GM15510 (cell line): ENCODE measurements around the gene AP5Z1.

Experiments
- POLR2A ChIP-seq: IDR thresholded peaks from 3 replicates; pipeline ENCODE4 v1.6.1; 2011; ENCODE audit warnings: borderline replicate concordance; ENCODE audit not compliant: insufficient read length; ENCODE audit errors: extremely low read depth

AP5Z1 gene

DNA sequence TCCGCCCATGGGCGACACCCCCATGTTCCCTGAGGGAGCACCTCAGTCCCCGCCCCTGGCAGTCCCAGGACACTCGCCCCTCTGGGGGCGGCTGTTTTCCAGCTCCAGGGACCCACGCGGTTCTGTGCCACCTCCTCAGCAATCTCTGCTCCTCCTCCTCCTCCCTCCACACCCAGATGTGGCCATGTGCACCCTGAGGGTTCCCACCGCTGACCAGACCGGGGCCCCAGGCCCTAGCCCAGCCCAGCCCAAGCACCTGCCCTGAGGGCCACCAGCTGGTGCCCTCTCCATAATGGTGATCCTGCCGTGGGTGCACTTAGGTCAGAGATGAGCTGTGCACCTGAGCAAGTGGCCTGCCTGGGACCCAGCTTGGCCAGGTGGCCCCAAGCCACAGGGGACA is 25.1 kb downstream of the AP5Z1 start:
- no peak for TF ChIP-seq POLR2A

DNA sequence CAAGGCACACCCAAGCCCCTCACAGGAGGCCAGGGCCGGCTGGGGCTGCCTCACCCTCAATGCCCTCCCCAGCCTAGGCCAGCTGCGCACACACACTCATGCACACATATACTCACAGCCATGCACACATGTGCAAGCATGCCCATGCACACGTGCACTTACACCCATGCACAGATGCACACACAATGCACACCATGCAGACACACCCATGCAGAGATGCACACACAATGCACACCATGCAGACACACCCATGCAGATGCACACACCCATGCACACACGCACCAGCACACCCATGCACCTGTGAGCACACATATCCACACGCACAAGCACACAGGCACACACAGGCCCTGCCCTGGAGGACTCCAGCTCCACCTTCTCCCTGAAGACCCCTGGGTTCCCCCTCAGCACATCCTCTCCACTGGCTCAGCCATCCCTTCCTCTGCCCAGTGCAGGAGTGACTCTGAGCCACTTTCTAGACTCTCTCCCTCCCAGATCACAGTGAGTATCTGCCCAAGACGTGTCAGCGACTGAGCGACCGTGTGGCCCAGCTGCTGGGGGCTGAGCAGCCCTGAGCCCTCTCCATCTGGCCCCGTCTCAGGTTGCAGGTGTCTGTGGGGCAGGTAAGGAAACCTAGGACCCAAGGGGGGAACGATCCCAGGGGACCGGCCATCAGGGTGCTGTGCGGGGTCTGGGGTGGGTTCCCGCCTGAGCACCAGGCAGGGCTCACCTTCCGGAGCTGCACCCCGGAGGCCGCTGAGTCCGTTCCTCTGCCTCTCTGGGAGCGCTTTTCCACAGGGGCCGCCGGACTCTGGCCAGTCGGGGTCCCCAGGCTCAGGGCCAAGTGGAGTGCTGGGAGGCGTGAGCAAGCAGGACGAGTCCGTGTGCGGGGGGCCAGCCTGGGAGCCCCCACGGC is 25.8 kb downstream of the AP5Z1 start:
- no peak for TF ChIP-seq POLR2A

DNA sequence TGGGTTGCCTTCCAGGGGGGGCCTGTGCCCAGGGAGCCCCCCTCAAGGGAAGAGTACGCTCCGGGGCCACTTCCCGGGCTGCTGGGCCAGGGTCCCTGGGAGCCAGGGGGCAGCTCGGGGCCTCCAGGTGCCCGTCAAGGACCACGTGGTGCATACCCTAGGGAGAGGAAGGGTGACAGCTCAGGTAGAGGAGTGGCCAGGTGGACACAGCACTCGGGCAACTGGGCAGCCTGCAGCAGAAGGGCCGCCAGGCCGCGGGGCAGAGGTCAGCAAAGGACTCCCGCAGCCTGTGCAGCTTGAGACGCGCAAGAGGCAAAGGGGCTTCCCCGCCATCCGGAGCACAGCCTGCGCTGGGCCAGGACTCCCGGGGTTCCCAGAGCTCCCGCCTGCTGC is 26.4 kb downstream of the AP5Z1 start:
- no peak for TF ChIP-seq POLR2A

DNA sequence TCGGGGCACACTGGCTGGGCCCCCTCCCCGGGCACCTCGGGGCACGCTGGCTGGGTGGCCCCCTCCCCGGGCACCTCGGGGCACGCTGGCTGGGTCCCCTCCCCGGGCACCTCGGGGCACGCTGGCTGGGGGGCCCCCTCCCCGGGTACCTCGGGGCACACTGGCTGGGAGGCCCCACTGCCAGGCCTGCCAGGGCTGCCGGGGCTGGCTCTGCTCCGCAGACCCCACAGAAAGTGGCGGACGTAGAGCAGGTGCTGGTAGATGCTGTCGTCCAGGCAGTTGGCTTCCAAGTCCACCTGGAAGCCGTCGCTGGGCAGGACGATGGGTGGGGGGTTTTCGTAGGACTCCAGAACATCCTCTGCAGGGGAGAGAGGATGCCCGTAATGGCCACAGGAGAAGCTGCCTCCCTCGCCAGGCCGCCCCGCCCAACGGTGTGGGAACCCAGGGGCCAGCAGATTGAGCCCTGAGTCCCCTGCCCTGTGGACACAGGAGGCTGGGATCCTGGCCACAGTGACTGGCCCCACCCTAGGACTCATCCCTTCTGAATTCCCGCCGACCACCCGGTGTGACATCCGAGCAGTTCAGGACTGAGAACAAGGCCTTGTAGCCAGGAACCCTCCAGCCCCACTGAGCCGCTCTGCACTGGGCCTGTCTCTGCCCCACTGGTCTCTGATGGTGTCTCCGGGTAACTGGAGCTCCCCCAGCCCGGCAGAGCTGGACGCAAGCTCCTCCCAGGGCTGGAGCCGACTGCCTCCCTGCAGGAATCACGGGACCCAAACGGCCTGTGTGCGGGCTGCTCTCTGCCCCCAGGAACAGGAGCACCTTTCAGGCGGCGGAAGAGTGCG is 28.2 kb downstream of the AP5Z1 start:
- TF ChIP-seq POLR2A = no peak

DNA sequence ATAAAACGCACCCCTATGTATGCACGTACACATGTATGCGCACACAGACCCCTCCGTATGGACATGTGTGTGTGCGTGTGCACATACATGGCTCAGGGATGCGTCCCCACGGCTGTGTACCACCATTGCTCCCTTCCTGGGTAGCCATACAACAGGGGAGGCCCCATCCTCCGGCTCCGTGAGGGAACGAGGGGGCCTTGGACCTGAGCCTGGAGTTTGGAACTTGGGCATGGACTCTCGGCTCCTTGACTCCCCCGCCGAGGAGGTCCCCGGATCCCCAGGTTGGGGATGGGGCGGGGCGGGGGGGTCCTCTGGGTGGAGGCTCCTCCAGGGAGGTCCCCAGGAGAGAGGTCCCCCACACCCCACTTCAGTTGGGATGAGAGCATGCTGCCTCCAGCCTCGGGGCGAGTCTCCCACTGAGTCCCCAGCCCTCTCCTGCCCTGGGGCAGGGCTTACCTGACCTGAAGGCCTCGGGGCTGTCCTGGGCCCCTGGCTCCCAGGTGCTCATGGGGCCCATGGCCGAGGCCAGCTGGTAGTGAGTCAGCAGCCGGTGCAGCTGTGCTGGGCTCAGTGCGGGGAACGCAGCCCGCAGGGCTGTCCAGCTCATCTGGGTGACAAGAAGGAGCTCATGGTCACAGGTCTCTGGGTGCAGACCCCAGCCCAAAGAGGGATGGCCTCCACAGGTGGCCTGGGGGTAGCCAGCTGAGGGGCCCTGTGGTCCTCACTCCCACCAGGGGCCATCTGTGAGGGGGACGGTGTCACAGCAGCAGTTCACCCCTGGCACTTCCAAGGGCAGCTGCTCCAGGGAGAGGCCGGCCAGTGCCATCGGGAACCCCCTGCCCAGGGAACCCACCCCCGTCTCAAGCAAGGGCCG is 29.9 kb downstream of the AP5Z1 start:
- no peak for TF ChIP-seq POLR2A

DNA sequence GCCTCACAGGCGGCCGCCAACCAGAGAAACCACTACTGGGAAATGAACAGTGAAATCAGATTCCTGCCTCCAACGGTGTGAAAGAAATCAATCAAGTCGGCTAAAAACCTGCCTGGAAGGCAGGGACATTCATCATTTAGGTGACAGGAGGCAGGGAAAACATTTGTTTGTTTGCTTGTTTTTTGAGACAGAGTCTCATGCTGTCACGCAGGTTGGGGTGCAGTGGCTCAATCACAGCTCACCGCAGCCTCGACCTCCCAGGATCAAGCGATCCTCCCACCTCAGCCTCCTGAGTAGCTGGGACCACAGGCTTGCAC is 30.5 kb downstream of the AP5Z1 start:
- no peak for TF ChIP-seq POLR2A

DNA sequence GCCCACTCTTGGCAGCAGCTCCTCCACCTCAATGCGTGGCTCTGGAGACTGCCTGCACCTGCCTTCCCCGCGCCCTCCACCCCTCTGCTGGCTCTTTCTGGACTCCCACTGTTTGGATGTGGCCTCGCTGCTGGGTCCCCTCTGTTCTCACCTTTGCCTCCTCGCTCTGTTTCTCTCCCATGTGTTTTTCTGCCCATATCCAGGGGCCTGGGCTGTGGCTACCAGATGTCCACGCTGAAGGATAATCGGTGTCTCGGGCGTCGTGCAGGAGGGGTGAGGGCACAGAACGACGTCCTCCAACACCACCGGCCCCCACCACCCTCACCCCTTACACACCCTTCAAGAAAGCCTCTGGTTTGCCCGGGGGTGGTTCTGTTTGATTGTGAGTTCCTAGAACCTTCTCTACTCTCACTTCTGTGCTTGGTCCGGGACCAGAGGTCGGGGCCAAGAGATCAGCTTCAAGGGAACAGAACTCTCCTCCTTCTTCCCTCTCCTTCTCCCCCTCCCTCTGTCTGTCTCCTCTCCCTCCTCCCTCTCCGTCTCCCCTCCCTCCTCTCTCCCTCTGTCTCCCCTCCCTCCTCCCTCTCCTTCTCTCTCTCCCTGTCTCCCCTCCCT is 31.7 kb downstream of the AP5Z1 start:
- no peak for TF ChIP-seq POLR2A

DNA sequence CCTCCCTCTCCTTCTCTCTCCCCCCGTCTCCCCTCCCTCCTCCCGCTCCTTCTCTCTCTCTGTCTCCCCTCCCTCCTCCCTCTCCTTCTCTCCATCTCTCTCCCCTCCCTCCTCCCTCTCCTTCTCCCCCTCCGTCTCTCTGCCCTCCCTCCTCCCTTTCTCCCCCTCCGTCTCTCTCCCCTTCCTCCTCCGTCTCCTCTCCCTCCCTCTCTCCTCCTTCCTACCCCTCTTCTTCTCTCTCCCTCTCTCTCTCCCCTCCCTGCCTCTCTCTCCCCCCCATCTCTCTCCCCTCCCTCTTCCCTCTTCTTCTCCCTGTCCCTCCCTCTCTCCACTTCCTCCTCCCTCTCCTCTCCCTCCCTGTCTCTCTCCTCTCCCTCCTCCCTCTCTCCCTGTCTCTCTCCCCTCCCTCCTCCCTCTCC is 32.2 kb downstream of the AP5Z1 start:
- no peak for TF ChIP-seq POLR2A

DNA sequence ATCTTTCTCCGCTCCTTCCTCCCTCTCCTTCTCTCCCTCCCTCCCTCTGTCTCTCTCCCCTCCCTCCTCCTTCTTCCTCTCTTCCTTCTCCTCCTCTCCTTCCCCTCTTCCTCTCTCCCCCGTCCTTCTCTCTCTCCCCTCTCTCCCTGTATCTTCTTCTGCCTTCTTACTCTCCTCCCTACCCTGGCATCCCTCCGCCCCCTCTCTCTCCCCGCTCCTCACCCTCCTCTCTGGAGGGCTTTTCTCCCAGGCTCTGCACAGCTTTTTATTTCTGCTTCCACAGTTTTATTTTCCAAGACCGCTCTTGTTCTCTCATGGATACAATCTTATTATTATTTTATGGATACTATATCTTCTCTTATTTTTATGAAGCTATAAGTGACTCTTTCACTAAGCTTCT is 32.6 kb downstream of the AP5Z1 start:
- TF ChIP-seq POLR2A = no peak

DNA sequence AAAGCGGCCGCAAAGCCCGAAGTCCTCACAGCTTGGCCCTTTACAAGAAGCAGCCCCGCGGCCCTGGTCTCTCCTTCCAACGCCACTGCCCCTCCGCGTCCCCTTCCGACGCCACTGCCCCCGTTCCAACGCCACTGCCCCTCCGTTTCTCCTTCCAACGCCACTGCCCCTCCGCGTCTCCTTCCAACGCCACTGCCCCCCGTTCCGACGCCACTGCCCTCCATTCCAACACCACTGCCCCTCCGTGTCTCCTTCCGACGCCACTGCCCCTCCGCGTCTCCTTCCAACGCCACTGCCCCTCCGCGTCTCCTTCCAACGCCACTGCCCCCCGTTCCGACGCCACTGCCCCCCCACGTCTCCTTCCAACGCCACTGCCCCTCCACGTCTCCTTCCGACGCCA is 33.1 kb downstream of the AP5Z1 start:
- TF ChIP-seq POLR2A = no peak

DNA sequence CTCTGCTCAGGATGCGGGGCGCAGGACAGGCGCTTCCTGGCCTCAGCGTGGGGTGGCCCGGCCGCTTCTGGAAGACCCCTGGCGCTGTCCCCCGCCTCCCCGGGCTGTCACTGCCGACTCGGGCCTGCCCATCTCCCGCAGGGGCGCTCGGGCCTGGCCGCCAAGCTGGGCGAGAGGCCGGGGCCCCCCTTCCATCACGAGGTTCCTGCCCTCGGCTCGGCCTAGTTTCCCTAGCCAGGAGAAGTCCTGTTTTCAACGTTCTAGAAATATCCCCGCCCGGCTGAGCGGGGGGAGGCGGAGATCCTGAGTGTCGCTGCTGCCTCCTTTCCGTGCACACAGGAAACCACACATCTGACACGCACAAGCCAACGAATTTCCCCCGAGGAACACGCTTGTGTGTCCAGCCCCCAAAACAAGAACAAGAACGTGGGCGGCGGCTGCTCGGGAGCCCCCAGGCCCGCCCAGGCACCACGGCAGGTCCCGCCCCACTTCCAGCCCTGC is 33.7 kb downstream of the AP5Z1 start:
- no peak for TF ChIP-seq POLR2A

DNA sequence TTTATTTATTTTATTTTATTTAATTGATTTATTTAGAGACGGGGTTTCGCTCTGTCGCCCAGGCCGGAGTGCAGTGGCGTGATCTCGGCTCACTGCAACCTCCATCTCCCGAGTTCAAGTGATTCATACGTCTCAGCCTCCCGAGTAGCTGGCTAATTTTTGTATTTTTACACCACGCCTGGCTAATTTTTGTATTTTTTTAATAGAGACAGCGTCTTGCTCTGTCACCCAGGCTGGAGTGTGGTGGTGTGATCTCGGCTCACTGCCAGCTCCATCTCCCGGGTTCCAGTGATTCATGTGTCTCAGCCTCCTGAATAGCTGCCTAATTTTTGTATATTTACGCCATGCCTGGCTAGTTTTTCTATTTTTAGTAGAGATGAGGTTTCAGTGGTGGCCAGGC is 34.2 kb downstream of the AP5Z1 start:
- no peak for TF ChIP-seq POLR2A

DNA sequence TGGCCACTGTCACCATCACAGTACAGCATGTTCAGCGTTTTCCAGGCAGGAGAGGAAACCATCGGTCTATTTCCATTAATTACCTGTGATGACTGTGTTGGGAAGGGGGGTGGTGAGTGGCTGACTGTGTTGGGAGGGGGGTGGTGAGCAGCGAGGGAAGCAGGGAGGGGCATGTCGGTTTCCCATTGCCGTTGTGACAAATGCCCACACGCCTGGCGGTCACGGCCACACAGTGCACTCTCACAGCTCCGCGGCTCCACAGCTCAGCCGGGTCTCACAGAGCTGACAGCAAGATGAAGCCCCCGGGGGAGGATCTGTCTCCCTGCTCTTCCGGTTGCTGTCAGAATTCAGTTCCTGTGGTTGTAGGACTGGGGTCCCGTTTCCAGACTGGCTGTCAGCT is 39.0 kb downstream of the AP5Z1 start:
- TF ChIP-seq POLR2A = no peak

DNA sequence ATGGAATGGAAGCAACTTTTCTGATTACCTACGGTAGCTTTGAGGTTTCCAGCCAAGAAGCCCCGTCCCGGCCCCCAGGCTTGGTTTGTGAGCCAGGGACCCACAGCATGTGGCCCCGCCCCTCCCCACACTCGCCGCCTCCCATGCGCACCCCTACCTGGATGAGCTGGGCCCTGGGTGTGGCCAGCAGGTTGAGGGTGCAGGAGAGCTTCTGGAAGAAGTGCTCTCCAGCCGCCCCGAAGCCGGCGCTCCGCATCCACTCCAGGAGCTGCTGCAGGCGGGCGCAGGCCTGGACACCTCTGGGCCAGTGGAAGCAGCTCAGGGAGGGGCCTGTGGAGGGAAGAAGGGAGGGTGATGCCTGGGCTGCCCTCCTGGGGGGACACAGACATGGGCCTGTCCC is 39.7 kb downstream of the AP5Z1 start:
- no peak for TF ChIP-seq POLR2A

DNA sequence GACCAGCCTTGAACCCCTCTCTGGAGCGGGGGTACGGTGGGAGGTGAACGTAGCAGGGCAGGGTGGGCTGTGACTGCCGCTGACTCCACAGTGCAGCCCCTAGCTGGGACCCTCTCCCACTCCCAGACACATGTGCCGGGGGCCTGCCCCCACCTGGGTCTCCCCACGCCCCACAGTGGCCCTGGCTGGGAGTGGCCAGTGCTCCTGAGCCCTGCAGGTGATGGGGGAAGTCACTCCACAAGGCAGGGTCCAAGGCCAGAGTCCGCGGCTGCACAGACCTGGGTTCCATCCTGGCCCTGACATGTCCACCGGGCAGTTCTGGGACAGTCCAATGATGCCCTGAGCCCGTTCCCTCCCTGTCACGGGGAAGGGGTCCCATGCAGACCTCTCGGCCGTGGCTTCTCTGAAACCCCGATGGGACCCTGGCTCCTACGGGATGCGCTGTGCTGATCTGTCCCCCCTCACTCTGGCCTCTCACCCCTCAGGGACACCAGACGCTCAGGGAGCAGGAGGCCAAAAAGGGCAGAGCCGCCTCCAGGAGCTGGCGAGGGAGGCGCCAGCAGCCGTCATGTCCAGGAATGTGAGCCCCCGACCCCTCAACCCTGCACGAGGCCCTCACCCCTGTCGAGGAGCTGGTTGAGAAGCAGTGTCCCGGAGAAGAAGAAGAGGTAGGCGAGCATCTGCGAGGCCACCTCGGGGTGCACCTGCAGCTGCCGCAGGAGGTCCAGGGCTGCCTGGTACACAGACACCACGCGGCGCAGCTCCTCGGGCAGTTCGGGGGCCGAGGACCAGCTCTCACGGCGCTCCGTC is 40.4 kb downstream of the AP5Z1 start:
- no peak for TF ChIP-seq POLR2A
